ENCODE measurements around the gene MRC2. TPM values are rescaled to one million over a fixed set of nuclear protein-coding genes. Genes with fewer than 3 reads are reported as not detected.

MRC2 gene
- total and polyA plus RNA-seq, 9 of the 15 experiments (the other 6 are each of a cell fraction or from before 2014, with no cell fraction given), result 0.28 to 11.5 (median 6.6) TPM

- TF ChIP-seq ZNF384 (IDR thresholded peaks at IDR 0.05; ENCODE audit: low read depth, low read length) (peak; percentile 59; the same call in 1 of the 2 replicates), THRAP3 (IDR thresholded peaks at IDR 0.05; ENCODE audit: borderline replicate concordance) (no peak)
Measured at GRCh38 chr17:62641153-62641552, 13.7 kb downstream of the MRC2 start (continued).

- CTCF ChIA-PET (ENCODE audit: low intra/inter-chr PET ratio), result interaction anchor here (0.7 kb wide), 1 partner anchor 305 kb away, joined by 3 read pairs; no protein-coding TSS in a partner anchor
- TF ChIP-seq POLR2AphosphoS2 (IDR thresholded peaks at IDR 0.05; ENCODE audit: low read length) (no peak), CHCHD3 (CRISPR knock-in tag; IDR thresholded peaks at IDR 0.05) (no peak), ZNF57 (CRISPR knock-in tag; IDR thresholded peaks at IDR 0.05) (no peak), ZNF41 (CRISPR knock-in tag; conservative IDR thresholded peaks at IDR 0.05) (no peak), CC2D1A (IDR thresholded peaks at IDR 0.05) (no peak), ZC3H11A (IDR thresholded peaks at IDR 0.05; ENCODE audit: low read depth, low read length) (no peak), HDGF (IDR thresholded peaks at IDR 0.05) (no peak), CREM (IDR thresholded peaks at IDR 0.05; ENCODE audit: low read depth) (no peak), CREB5 (CRISPR knock-in tag; IDR thresholded peaks at IDR 0.05) (no peak), ZBTB33 (CRISPR knock-in tag; IDR thresholded peaks at IDR 0.05) (no peak), LARP7 (IDR thresholded peaks at IDR 0.05) (no peak), THRA (IDR thresholded peaks at IDR 0.05) (no peak), CTBP1 (IDR thresholded peaks at IDR 0.05; ENCODE audit: borderline replicate concordance) (no peak), ZNF253 (CRISPR knock-in tag; conservative IDR thresholded peaks at IDR 0.05) (no peak), TCF7 (IDR thresholded peaks at IDR 0.05; ENCODE audit: borderline replicate concordance) (no peak)
Measured at GRCh38 chr17:62641951-62642350, 14.5 kb downstream of the MRC2 start.

More at GRCh38 chr17:62641951-62642350, 14.5 kb downstream of the MRC2 start:
- no peak overlapping the region for H3K27ac ChIP-seq (ENCODE audit: extremely low read depth, low read depth, low read length)
- H2AFZ ChIP-seq (ENCODE audit: low read depth, low read length), result peak overlapping the region; percentile 87
- no peak overlapping the region for H3K9ac ChIP-seq (ENCODE audit: insufficient read depth in 1 of 2, low read depth in 2 of 2, low read length in 2 of 2)
- no peaks in the 10 kb centered on the region for H3K9me3 ChIP-seq (replicated peaks; ENCODE audit: control insufficient read depth, insufficient read depth, low read depth, low read length)
- DNase-seq (ENCODE audit: extremely low read depth in 1 of 4, low spot score in 3 of 4) (no peak), FAIRE-seq (no peak), ATAC-seq (no peak)
- in situ Hi-C loops (cut with MboI), result no loop called here
- H3K4me2 ChIP-seq (ENCODE audit: insufficient read depth, low read length), result no peak overlapping the region
- WGBS (ENCODE audit: insufficient coverage, low coverage, missing lambda C conversion rate), result 42% methylated on average over 6 of the region's 6 CpGs
- H3K79me2 ChIP-seq (ENCODE audit: control insufficient read depth, insufficient read depth, low read length), result no peaks in the 10 kb centered on the region
- H3K36me3 ChIP-seq (ENCODE audit: control insufficient read depth, insufficient read depth, low read length), result no peaks in the 10 kb centered on the region
- no peaks in the 10 kb centered on the region for H3K27me3 ChIP-seq (ENCODE audit: control insufficient read depth in 2 of 2, insufficient read depth in 2 of 2, low read length in 2 of 2)
- no peak overlapping the region for H3K4me3 ChIP-seq
- BruUV-seq (replicated peaks), result no TSS peak
- intact Hi-C loops (cut with micrococcal nuclease), result no loop called here
- H3K4me1 ChIP-seq (replicated peaks in 1 of 2; ENCODE audit: control insufficient read depth in 2 of 2, insufficient read depth in 2 of 2, low read length in 2 of 2), result peaks cover 0 to 9% of the 10 kb centered on the region in 2 experiments; a peak in 3 of 5 replicates
- no peaks in the 10 kb centered on the region for H3K9me1 ChIP-seq (ENCODE audit: control insufficient read depth, insufficient read depth, low read length)
- POLR2A ChIA-PET, result interaction anchor here (1.0 kb wide), 1 partner anchor 68 kb away, joined by 3 read pairs; no protein-coding TSS in a partner anchor
- no peaks in the 10 kb centered on the region for H4K20me1 ChIP-seq (replicated peaks; ENCODE audit: control insufficient read depth, insufficient read depth, low read length)

Data from K562 (cell line).